HG03139 (cell line): ENCODE measurements around the gene CC2D2A.
"Not testable (repeated sequence)": the region's sequence is repeated elsewhere in the genome, so short reads cannot be mapped to it uniquely, and the experiment has no call there.

ENCODE experiments used
- ATAC-seq: cut with Tn5 transposase; IDR thresholded peaks from one replicate; pipeline ENCODE4 v1.9.1; 2021; ENCODE audit not compliant: unreplicated experiment

The CC2D2A gene

GRCh38 chr4:15614891-15615290 lies 145.2 kb downstream of the CC2D2A start:
- not testable (repeated sequence) for ATAC-seq

GRCh38 chr4:15617407-15617806 lies 147.7 kb downstream of the CC2D2A start:
- not testable (repeated sequence) for ATAC-seq

- ATAC-seq, result no peak
These were observed 167.1 kb downstream of the CC2D2A start for GRCh38 chr4:15636818-15637217.

- no peak for ATAC-seq
These were observed 168.7 kb downstream of the CC2D2A start for GRCh38 chr4:15638418-15638817.

DNA sequence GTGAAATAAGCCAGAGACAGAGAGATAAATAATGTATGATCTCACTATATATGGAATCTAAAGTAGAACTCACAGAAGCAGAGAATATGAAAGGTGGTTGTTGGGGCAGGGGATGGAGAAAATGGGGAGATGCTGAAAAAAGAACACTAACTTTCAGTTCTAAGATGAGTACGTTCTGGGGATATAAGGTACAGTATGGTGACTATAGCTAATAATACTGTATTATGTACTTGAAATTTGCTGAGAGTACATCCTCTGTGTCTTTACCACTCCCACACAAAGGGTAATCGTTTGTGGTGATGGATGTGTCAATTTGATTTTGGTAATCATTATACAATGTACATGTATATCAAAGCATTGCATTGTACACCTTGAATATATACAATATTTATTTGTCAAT lies 178.9 kb downstream of the CC2D2A start:
- ATAC-seq, result peak; percentile 40

- ATAC-seq, result peak; percentile 48
These were observed 180.3 kb downstream of the CC2D2A start for GRCh38 chr4:15649914-15650545.
